Cerebellar cortex (tissue), 1 donor: ENCODE results near the gene FRMD1.

Experiments used
- DNase-seq: peaks from one replicate; pipeline ENCODE4 v3.0.0-alpha.2; 2015; ENCODE audit warnings: low spot score

FRMD1 gene

GRCh38 chr6:168026925-168027324, 52.1 kb downstream of the FRMD1 start:
- DNase-seq: no peak

- DNase-seq: no peak
These were observed 52.9 kb downstream of the FRMD1 start for GRCh38 chr6:168025831-168026710.

- no peak for DNase-seq
These were observed 54.0 kb downstream of the FRMD1 start for GRCh38 chr6:168024951-168025510.

GRCh38 chr6:168022488-168023321, 56.3 kb downstream of the FRMD1 start:
- no peak for DNase-seq

GRCh38 chr6:168021581-168021980, 57.4 kb downstream of the FRMD1 start:
- no peak for DNase-seq

- DNase-seq: no peak
These were observed 58.8 kb downstream of the FRMD1 start for GRCh38 chr6:168020242-168020641.

- DNase-seq: no peak
These were observed 60.3 kb downstream of the FRMD1 start for GRCh38 chr6:168018664-168019063.

- no peak for DNase-seq
These were observed 61.4 kb downstream of the FRMD1 start for GRCh38 chr6:168017629-168018028.

- DNase-seq: no peak
These were observed 62.1 kb downstream of the FRMD1 start for GRCh38 chr6:168016721-168017525.

GRCh38 chr6:168016176-168016620, 62.8 kb downstream of the FRMD1 start:
- no peak for DNase-seq

- no peak for DNase-seq
These were observed 63.4 kb downstream of the FRMD1 start for GRCh38 chr6:168015482-168016175.

GRCh38 chr6:168015009-168015408, 64.0 kb downstream of the FRMD1 start:
- DNase-seq: no peak

- no peak for DNase-seq
These were observed 64.6 kb downstream of the FRMD1 start for GRCh38 chr6:168014428-168014827.

GRCh38 chr6:168013250-168013915, 65.6 kb downstream of the FRMD1 start:
- no peak for DNase-seq

GRCh38 chr6:168012431-168013249, 66.4 kb downstream of the FRMD1 start:
- no peak for DNase-seq

GRCh38 chr6:168011291-168011690, 67.7 kb downstream of the FRMD1 start:
- DNase-seq: no peak

- DNase-seq: no peak
These were observed 69.7 kb downstream of the FRMD1 start for GRCh38 chr6:168009331-168009730.

- no peak for DNase-seq
These were observed 71.2 kb downstream of the FRMD1 start for GRCh38 chr6:168007592-168008338.

- DNase-seq: no peak
These were observed 73.2 kb downstream of the FRMD1 start for GRCh38 chr6:168005796-168006195.
